Retina (tissue), 1 donor: ENCODE measurements around the gene CPN2.

ENCODE experiments used
- DNase-seq: peaks from one replicate; pipeline ENCODE4 v3.0.0-alpha.2; 2016

Gene CPN2

GRCh38 chr3:194292331-194292730 is 58.8 kb downstream of the CPN2 start:
- no peak for DNase-seq
